ENCODE data around the gene TUBD1. TPM values are rescaled to one million over a fixed set of nuclear protein-coding genes. Genes with fewer than 3 reads are reported as not detected.

TUBD1 gene
- total and polyA plus RNA-seq, 12 donors = 4.0 to 10.4 (median 6.6) TPM

- no peak overlapping the region for H3K4me3 ChIP-seq
- H3K4me1 ChIP-seq = peaks cover 0 to 12% (median 5%) of the 10 kb centered on the region in 9 donors
- intact Hi-C loops (cut with DNase I) = no loop called here
- no peaks in the 10 kb centered on the region for H3K9me3 ChIP-seq
- 97% methylated on average over 8 of the region's 8 CpGs for WGBS, 2 donors
- TF ChIP-seq CTCF (IDR thresholded peaks at IDR 0.05) = no peak
- ATAC-seq (no peak), DNase-seq (no peak)
- H3K27me3 ChIP-seq = no peaks in the 10 kb centered on the region
- H3K36me3 ChIP-seq = peaks cover 0 to 20% (median 0%) of the 10 kb centered on the region in 9 donors
- H3K27ac ChIP-seq = no peak overlapping the region
Observed at GRCh38 chr17:59901604-59902003, 8.9 kb upstream of the TUBD1 start.

- DNase-seq (no peak), ATAC-seq (peak in 3 of 8 donors; percentile 52 to 67 (median 63))
- Histone ChIP-seq H3K4me3 (no peak overlapping the region), H3K36me3 (peaks cover 0 to 28% (median 0%) of the 10 kb centered on the region in 9 donors), H3K27me3 (no peaks in the 10 kb centered on the region), H3K27ac (no peak overlapping the region), H3K4me1 (peaks cover 0 to 25% (median 16%) of the 10 kb centered on the region in 9 donors), H3K9me3 (no peaks in the 10 kb centered on the region)
- intact Hi-C loops (cut with DNase I) = no loop called here
- 85 to 86% methylated on average over 5 of the region's 5 CpGs for WGBS, 2 donors
- TF ChIP-seq CTCF (IDR thresholded peaks at IDR 0.05) = peak in 2 of 9 donors; percentile 11 to 33
Observed at GRCh38 chr17:59899099-59899498, 6.4 kb upstream of the TUBD1 start.

DNA sequence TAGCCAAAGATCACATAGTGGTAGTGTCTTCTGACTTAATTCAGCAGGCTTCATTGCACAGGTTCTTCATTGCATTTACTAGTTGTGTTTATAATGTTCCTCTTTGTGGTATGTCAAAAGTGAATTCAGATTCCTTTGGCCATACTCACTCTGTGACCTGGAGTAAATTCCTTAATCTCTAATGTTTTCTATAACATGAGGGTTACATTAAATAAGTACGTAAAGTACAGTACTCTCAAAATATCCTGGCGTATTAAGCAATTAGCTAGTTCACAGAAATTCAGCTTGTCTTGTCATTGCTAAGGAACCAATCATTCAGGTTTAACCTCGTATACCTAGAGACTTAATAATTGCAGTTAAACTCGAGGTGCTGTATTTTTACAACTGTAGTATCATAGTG is 4.3 kb upstream of the TUBD1 start:
- peaks cover 0 to 31% (median 23%) of the 10 kb centered on the region in 9 donors for H3K4me1 ChIP-seq
- no peak overlapping the region for H3K4me3 ChIP-seq
- intact Hi-C loops (cut with DNase I) = no loop called here
- no peaks in the 10 kb centered on the region for H3K9me3 ChIP-seq
- no peaks in the 10 kb centered on the region for H3K27me3 ChIP-seq
- ATAC-seq = no peak
- 86 to 88% methylated on average over 4 of the region's 4 CpGs for WGBS, 2 donors
- H3K27ac ChIP-seq = no peak overlapping the region
- TF ChIP-seq CTCF (IDR thresholded peaks at IDR 0.05) = no peak
- H3K36me3 ChIP-seq = peaks cover 0 to 25% (median 0%) of the 10 kb centered on the region in 9 donors
- DNase-seq = no peak

DNA sequence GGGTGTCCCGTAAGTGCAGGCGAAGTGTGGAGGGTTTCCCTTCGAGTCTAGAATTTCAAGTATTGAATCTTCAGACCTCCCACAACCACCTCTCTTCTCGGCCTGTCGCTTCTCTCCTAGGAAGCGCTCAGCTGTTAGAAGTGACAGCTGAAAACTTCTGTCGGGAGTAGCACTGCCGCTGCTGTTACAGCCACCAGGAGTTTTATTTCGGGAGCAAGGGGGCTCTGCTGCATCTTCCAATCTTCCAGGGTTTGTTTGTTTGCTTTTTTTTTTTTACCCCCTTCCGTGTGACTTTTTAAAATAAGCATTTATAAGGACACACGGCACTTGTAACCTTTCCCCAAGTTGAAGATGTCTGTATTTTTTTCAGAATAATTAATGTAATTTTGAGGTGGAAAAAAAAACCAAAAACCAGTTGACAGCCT is 945 bp upstream of the TUBD1 start:
- DNase-seq (no peak), ATAC-seq (peak in 6 of 8 donors; percentile 5 to 17 (median 8))
- Histone ChIP-seq H3K36me3 (peaks cover 0 to 36% (median 0%) of the 10 kb centered on the region in 9 donors), H3K4me1 (peaks cover 5 to 41% (median 23%) of the 10 kb centered on the region in 9 donors), H3K27ac (peak overlapping the region; percentile 77 to 96 (median 89)), H3K27me3 (no peaks in the 10 kb centered on the region), H3K9me3 (no peaks in the 10 kb centered on the region), H3K4me3 (peak overlapping the region; percentile 82 to 98 (median 94))
- 0% methylated on average over 11 of the region's 11 CpGs for WGBS, 2 donors
- intact Hi-C loops (cut with DNase I) = no loop called here
- peak in 1 of 9 donors; percentile 12 for TF ChIP-seq CTCF (IDR thresholded peaks at IDR 0.05)

Data from heart right ventricle (tissue), 16 donors.